GM04504 (cell line): Measurements from ENCODE around the gene ABHD1.
"Not testable (repeated sequence)": the region's sequence is repeated elsewhere in the genome, so short reads cannot be mapped to it uniquely, and the experiment has no call there.

ENCODE experiments used
- DNase-seq: peaks from one replicate; pipeline ENCODE4 v3.0.0-alpha.2; 2012; ENCODE audit warnings: low read depth

The ABHD1 gene

DNA sequence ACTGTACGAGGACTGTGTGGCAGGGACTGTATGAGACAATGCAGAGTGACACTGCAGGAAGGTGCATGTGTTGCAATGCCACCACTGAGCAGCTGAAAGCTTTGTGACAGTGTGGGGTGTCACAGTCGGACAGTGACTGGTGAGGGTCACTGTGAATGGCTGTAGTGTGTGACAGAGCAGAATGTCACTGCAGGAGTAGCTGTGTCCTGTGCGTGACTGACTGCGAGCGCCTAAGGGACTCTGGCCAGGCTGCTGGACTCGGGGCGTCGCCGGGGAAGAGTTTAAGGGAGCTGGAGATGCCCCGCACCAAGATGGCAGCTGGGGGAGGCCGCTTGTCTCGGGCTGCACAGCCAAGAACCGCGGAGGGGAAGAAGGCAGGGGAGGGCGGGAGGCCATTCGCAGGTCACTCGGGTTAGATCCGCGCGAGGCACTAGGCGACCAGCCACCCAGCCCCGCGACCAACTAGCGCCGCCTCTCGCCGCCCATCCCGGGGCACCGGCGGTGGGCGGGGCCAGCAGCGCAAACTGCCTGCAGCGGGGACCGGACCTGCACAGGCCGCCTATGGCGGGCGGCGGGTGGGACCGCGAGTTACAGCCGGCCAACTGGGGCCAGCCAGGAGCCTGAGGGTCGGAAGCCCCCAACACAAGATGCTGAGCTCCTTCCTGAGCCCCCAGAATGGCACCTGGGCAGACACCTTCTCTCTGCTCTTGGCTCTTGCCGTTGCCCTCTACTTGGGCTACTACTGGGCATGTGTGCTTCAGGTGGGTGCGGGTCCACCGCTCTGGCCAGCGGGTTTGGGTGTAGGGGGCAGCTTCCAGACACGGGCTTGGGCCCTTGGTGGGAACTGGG is at the start of gene ABHD1:
Gene ABHD1, plus strand, starts transcription at position 514 of the 849 bp plus-strand sequence. Its CDS starts 134 bp downstream, at position 648.
- no peak for DNase-seq

DNA sequence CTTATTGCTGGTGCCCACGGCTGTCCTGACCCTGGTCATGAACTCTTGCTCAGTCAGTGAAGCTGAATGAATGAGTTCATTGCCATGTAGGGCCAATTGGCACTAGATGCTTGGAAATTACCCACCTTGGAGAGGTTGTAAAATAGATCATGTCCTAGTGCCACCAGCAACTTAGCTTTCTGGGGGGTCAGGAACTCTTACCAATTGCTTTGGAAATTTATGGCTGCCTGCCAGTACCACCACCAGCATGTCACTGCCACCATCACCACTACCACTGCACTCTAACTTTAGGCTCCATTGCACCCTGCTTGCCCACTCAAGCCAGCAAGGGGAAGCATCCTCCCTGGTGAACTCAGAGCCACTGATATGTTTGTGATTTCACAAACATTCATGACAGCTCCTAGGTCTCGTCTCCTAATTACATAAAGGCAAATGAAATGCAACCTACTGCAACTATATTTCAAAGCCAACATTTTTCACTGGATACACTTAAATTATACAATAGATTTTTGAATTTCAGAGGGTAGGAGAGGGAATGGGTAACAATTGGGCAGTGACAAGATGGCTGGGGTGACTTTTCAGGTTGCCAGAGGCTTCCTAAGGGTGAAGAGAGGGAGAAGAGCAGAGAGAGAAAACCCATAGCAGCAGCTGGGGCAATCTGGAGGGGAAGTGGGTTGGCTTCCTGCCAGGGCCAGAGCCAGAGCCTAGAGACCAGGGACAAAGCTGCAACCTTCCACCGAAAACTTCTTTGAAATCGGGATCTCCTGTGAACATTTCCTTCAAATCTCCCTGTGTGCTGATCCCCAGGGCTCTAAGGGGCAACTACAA is 48.7 kb upstream of the ABHD1 start:
- DNase-seq, result no peak

DNA sequence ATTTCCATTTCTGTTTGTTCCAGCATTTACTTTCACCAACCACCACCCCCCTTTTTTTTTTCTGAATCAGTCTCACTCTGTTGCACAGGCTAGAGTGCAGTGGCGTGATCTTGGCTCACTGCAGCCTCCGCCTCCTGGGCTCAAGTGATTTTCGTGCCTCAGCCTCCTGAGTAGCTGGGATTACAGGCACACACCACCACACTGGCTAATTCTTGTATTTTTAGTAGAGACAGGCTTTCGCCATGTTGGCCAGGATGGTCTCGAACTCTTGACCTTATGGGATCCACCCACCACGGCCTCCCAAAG is 48.1 kb upstream of the ABHD1 start:
- not testable (repeated sequence) for DNase-seq

DNA sequence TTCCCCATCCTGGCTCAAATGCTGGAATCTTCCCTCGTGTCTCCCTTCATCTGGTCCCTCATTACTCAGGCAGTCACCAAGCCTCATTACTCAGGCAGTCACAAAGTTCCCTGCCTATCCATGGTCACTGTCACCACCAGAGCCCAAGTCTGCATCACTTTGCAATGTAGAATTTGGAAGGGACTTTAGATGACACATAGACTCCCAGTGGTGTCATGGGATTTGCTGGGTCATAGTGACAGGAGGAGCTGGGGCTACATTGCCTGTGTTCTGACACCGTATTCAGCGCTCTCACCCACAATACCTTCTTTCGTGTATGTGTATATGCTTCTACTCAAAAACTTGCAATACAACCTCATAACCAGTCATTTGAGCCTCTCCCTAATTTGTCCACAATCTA is 47.3 kb upstream of the ABHD1 start:
- no peak for DNase-seq

DNA sequence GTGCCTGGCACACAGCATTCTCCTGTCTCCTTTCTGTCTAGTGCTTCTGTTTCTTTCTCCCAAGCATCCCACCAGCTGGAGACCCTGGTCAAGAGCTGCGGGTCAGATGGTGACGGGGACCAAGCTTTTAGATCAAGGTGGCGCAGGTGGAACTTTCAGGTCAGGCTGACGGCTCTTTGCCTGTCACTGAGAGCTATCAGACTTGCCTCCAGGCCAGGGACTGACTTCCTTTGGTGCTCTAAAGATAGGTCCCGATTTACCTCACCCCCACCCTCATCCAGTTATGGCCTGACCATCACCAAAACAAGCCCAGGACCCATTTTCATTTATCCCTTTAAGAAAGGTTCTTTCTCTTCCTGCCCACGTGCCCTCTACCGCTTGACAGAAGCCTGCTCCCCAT is 46.4 kb upstream of the ABHD1 start:
- DNase-seq, result no peak

DNA sequence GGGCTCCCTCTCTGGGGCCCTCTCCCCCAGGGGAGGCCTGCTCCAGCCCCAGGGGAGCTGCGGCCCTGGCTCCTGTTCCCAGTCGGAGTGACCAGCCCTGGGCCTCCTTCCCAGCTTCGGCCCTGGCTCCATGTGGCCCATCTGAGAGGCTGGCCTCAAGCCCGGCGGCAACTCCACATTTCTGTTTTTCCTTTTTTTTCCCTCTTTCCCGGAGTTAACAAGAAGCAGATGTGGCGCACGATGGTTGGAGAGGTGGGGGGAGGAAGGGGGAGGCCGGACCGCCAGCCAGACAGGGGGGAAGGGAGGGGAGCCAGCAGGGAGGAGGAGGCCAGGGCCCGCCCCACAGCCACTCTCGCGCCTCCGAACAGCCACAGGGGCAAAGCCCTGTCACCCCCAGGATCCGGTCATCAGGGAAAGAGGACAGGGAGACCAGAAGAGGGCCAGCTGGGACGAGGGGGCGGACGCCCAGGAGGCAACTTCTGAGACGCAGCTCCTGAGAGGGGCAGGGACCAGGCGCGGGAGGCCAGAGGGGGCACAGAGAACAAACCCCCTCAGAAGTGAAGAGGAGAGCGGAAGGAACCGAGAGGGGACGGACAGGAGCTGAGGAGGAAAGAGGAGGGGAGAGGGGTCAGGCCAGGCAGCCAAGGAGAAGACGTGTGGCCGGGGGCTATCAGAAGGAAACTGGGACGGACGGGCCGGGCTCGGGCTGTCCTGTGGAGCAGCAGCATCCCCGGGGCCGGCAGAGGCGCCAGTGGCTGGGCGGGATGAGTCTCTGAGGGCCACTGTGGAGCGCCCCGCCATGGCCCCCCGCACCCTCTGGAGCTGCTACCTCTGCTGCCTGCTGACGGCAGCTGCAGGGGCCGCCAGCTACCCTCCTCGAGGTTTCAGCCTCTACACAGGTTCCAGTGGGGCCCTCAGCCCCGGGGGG is 45.1 kb upstream of the ABHD1 start, which contains the start of gene EMILIN1:
Gene EMILIN1, plus strand, starts transcription at position 349 of the 928 bp plus-strand sequence. Its CDS starts 451 bp downstream, at position 800.
- DNase-seq, result peak; percentile 97

DNA sequence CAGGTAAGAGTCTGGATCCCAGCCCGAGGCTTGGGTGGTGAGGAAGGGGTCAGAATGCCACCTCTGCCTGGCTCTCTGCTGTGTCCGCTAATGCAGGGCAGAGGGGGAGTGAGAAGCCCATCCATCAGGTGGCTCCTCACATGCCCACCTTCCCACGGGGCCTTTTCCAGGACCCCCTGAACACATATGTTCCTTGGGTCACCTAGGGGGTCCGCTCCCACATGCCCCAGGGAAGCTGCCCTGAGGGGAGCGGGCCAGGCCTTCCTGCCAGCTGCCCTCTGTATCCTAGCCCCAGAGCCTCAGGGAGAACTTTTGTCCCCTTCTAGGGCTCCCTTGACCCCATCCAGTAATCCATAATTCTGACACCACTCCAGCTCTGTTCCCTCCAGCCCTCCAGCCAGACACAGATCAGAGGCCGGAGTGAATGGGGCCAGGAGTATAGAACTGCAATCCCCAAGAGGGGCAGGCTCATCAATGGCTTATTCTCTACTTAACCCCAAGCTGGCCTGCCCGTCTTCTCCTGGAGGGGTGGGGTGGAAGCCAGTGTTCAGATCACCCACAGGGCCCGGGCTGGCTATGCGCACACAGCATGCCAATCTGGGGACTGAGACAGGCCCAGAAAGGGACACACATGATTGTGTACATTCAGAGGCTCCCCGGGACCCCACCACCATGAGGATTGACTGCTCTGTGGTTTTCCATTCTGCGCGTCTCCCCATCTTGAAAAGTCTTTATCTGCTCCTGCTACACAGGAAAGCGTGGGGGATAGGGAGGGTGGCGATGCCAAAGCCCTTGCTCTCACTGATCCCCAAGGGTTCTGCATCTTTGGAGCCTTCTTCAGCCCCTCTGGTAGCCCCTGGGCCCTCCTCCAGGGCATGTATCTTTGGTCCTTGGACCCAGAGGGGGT is 44.1 kb upstream of the ABHD1 start:
- DNase-seq, result no peak

DNA sequence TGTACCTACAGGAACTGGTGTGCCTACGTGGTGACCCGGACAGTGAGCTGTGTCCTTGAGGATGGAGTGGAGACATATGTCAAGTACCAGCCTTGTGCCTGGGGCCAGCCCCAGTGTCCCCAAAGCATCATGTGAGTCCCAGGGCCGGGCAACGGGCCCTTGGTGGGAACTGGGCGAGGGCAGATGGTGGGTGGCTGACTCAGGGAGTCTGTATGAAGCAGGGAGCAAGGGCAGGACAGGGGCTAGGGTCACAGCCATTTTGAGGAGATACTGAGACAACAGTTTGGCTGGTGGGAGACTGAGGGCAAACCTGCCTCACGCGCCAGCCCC is 43.5 kb upstream of the ABHD1 start:
- DNase-seq, result no peak

DNA sequence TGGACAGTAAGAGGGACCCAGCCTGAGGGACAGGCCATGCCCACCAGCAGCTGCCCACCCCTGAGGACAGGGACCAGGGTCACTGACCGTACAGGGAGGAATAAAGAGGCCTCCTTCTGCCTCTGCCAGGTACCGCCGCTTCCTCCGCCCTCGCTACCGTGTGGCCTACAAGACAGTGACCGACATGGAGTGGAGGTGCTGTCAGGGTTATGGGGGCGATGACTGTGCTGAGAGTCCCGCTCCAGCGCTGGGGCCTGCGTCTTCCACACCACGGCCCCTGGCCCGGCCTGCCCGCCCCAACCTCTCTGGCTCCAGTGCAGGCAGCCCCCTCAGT is 43.0 kb upstream of the ABHD1 start:
- no peak for DNase-seq

DNA sequence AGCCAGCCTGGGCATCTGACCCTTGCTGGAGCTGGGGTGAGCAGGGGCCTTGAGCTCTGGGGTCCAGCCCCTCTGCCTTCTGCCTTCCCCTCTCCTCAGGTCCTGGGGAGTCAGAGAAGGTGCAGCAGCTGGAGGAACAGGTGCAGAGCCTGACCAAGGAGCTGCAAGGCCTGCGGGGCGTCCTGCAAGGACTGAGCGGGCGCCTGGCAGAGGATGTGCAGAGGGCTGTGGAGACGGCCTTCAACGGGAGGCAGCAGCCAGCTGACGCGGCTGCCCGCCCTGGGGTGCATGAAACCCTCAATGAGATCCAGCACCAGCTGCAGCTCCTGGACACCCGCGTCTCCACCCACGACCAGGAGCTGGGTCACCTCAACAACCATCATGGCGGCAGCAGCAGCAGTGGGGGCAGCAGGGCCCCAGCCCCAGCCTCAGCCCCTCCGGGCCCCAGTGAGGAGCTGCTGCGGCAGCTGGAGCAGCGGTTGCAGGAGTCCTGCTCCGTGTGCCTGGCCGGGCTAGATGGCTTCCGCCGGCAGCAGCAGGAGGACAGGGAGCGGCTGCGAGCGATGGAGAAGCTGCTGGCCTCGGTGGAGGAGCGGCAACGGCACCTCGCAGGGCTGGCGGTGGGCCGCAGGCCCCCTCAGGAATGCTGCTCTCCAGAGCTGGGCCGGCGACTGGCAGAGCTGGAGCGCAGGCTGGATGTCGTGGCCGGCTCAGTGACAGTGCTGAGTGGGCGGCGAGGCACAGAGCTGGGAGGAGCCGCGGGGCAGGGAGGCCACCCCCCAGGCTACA is 41.4 kb upstream of the ABHD1 start:
- DNase-seq, result no peak

DNA sequence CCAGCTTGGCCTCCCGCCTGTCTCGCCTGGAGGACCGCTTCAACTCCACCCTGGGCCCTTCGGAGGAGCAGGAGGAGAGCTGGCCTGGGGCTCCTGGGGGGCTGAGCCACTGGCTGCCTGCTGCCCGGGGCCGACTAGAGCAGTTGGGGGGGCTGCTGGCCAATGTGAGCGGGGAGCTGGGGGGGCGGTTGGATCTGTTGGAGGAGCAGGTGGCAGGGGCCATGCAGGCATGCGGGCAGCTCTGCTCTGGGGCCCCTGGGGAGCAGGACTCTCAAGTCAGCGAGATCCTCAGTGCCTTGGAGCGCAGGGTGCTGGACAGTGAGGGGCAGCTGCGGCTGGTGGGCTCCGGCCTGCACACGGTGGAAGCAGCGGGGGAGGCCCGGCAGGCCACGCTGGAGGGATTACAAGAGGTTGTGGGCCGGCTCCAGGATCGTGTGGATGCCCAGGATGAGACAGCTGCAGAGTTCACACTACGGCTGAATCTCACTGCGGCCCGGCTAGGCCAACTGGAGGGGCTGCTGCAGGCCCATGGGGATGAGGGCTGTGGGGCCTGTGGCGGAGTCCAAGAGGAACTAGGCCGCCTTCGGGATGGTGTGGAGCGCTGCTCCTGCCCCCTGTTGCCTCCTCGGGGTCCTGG is 40.7 kb upstream of the ABHD1 start:
- DNase-seq, result no peak

DNA sequence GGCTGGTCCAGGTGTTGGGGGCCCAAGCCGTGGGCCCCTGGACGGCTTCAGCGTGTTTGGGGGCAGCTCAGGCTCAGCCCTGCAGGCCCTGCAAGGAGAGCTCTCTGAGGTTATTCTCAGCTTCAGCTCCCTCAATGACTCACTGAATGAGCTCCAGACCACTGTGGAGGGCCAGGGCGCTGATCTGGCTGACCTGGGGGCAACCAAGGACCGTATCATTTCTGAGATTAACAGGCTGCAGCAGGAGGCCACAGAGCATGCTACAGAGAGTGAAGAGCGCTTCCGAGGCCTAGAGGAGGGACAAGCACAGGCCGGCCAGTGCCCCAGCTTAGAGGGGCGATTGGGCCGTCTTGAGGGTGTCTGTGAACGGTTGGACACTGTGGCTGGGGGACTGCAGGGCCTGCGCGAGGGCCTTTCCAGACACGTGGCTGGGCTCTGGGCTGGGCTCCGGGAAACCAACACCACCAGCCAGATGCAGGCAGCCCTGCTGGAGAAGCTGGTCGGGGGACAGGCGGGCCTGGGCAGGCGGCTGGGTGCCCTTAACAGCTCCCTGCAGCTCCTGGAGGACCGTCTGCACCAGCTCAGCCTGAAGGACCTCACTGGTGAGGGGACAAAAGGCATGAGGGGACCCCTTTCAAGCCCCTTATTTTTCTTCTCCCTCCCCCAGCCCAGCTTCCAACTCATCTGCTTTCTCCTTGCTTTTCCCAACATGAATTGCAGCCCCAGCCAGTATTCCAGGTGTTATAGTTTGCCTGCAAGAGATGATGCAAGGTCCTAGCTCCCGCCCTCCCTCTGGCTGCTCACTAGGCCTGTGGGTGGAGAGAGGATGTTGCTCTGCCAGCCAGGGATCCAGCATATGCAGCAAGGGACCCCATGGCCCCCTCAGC is 40.0 kb upstream of the ABHD1 start:
- no peak for DNase-seq

DNA sequence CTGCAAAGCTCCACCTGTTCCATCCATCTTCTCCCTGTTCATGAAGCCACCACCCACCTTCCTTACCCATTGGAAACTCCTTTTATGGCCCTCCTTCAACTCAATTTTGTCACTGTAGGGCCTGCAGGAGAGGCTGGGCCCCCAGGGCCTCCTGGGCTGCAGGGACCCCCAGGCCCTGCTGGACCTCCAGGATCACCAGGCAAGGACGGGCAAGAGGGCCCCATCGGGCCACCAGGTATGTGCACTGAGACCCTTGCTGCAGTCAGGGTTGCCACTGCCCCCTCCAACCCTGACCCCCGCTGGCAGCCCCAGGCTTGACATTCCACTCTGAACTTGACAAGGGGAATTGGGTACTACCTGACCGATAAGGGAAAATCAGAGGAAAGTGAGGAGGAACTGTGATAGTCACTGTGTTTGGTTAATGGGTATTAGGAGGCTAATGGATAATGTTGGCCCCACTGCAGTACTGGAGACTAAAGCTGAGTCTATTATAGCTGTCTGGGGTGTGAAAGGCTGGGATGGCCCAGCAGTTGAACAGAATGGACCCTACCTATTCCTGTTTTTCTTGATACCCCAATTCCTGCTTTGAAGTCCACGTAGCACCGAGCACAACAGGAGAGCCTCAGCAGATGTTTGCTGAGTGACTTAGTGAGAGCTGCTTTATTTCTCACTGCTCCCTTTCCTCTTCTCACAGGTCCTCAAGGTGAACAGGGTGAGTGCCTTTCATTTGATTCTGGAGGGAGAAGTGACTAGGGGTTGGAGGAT is 39.1 kb upstream of the ABHD1 start:
- DNase-seq, result no peak

DNA sequence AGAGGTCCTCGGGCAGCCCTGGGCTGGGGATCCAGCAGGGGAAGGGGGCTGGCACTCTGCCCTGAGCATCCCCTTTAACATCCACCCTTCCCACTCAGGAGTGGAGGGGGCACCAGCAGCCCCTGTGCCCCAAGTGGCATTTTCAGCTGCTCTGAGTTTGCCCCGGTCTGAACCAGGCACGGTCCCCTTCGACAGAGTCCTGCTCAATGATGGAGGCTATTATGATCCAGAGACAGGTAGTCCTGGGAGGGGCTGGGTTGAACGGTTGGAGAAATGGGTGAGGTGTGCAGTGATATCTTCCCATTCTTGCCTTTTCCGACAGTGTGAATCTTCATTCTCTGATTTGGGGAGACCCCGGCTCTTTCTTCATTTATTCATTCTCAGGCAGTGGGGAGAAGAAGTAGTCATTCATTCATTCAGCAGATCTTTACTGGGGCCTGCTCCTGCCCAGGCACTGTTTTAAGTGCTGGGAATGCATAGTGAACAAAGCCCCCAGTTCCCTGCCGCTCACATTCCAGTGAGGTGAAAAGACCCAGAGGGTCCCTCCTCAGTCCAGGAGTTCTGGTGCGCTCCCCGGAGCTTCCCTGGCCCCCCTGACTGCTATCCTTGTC is 38.4 kb upstream of the ABHD1 start:
- DNase-seq, result no peak

DNA sequence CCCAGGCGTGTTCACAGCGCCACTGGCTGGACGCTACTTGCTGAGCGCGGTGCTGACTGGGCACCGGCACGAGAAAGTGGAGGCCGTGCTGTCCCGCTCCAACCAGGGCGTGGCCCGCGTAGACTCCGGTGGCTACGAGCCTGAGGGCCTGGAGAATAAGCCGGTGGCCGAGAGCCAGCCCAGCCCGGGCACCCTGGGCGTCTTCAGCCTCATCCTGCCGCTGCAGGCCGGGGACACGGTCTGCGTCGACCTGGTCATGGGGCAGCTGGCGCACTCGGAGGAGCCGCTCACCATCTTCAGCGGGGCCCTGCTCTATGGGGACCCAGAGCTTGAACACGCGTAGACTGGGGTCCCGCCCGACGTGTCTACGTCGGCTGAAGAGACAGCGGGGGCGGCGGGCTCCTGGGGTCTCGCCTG is 37.9 kb upstream of the ABHD1 start:
- peak; percentile 53 for DNase-seq

DNA sequence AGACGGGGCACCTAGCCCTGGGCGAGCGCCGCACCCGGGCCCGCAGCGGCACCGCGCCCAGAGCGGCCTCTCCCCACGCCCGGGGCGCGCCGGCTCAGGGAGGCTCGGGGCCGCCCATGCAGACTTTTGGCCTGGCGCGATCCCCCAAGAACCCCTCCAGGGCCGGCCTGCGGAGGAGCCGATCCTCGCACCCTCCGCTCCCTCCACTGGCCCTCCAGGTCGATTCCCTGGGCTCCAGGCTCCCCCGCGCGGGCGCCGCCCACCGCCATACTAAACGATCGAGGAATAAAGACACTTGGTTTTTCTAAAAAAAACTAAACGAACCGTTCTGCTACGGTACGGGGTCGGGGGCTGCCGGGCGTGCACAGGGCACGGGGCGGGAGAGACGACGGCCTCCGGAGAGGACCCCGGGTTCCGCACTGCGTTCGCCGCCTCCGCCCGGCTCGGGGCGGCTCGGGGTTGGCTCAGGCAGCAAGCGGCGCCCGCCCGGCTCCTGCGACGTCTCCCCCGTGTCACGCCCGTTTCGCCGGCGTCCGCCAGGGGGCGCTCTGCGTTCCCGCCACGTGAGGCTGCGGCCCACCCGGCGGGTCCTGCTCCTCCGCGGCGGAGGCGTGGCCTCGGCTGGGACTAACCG is 37.4 kb upstream of the ABHD1 start:
- DNase-seq, result peak; percentile 81
